ENCODE data around the gene TNFRSF12A. TPM values are rescaled to one million over a fixed set of nuclear protein-coding genes. Genes with fewer than 3 reads are reported as not detected.
A peak's percentile ranks its signal among the peaks of the same experiment; 100 is the strongest.

TNFRSF12A gene
- total and polyA plus RNA-seq, 2 of the 13 experiments (the other 11 are each of a cell fraction or from before 2014, with no cell fraction given) = 61.9 to 66.0 TPM

- TF ChIP-seq ARID5B (CRISPR knock-in tag; IDR thresholded peaks at IDR 0.05) = peak; percentile 71
- TF ChIP-seq JUN (CRISPR knock-in tag; IDR thresholded peaks at IDR 0.05) = peak; percentile 98
- peak; percentile 39; the same call in 1 of the 2 replicates for TF ChIP-seq THAP9 (CRISPR knock-in tag; IDR thresholded peaks at IDR 0.05; ENCODE audit: borderline replicate concordance)
- TF ChIP-seq ZNF687 (CRISPR knock-in tag; IDR thresholded peaks at IDR 0.05) = peak; percentile 98
- TF ChIP-seq POLR2AphosphoS2 (IDR thresholded peaks at IDR 0.05; ENCODE audit: low read depth, low read length) = peak; percentile 62
- no peak for TF ChIP-seq RFXANK (CRISPR knock-in tag; IDR thresholded peaks at IDR 0.05)
- peak; percentile 59; the same call in 1 of the 2 replicates for TF ChIP-seq ZNF768 (CRISPR knock-in tag; IDR thresholded peaks at IDR 0.05)
- no peak for TF ChIP-seq ZHX2 (IDR thresholded peaks at IDR 0.05; ENCODE audit: low read depth)
- no peak for TF ChIP-seq ZHX2 (CRISPR knock-in tag; IDR thresholded peaks at IDR 0.05; ENCODE audit: borderline replicate concordance)
- TF ChIP-seq ZNF335 (CRISPR knock-in tag; IDR thresholded peaks at IDR 0.05) = peak; percentile 23; the same call in 1 of the 2 replicates
- TF ChIP-seq SAFB2 (CRISPR knock-in tag; IDR thresholded peaks at IDR 0.05; ENCODE audit: borderline replicate concordance, low read depth) = peak; percentile 80
Observed at GRCh38 chr16:3065069-3065741, 45.0 kb downstream of the TNFRSF12A start, which contains the start of gene IL32 (continued).

Measured in HepG2 (cell line).